Measurements from ENCODE around the gene SRM. TPM values are rescaled to one million over a fixed set of nuclear protein-coding genes. Genes with fewer than 3 reads are reported as not detected.

The SRM gene
- total and polyA plus RNA-seq, 2 of the 13 experiments (the other 11 are each of a cell fraction or from before 2014, with no cell fraction given): 27.9 to 31.8 TPM

DNA sequence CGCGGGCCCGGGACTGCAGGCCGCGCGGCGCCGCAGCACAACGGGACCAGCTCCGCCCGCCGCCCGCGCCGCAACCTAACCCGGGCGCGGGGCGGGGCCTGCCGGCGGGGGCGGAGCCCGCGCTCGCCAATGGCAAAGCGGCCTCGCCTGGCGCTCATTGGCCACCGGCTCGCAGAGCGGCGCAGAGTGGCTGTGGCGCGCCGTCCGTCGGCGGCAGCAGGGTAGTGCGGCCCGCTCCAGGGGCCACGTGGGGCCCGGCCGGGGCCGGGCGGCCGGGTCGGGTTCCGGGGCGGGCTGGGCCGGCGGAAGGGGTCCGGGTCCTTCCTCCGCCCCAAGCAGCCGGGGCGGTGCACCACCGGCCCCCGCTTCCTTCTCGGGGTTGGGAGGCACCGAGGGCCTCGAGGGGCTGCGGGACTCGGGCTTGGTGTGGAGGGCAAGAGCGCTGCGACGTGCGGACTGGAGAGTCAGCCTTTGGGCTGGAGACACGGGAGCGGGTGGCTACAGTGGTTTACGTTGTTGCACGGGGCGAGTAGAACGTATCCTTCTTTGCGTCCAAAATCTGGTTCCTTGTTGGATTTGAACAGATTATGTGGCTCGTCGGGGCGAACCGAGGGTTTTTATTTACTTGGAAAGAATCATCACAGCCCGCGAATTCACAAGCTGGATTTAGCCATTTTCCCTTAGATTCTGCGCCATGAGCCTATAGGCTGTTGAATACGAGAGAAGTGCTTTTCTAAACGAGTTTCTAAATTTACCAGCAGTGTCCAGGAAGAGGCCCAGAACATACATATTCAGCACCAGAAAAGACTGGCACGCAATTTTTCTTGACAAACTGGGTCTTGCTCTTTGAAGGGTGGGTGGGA lies at the start of gene SRM (continued):
- TF ChIP-seq ARHGAP35 (CRISPR knock-in tag; IDR thresholded peaks at IDR 0.05; ENCODE audit: borderline replicate concordance) (no peak), MEF2D (CRISPR knock-in tag; IDR thresholded peaks at IDR 0.05) (0 out of 2 replicates have a peak, but pooled peaks have one; percentile 45), HNRNPUL1 (IDR thresholded peaks at IDR 0.05; ENCODE audit: low read depth, low read length) (no peak), CENPX (CRISPR knock-in tag; IDR thresholded peaks at IDR 0.05) (no peak), KAT8 (CRISPR knock-in tag; IDR thresholded peaks at IDR 0.05) (peak; percentile 21; the same call in 1 of the 2 replicates), ZNF841 (CRISPR knock-in tag; IDR thresholded peaks at IDR 0.05; ENCODE audit: borderline replicate concordance) (no peak), GLI4 (CRISPR knock-in tag; IDR thresholded peaks at IDR 0.05; ENCODE audit: borderline replicate concordance) (no peak), RELA (CRISPR knock-in tag; IDR thresholded peaks at IDR 0.05) (no peak), ZMYM4 (CRISPR knock-in tag; IDR thresholded peaks at IDR 0.05) (no peak), ZBTB40 (IDR thresholded peaks at IDR 0.05) (no peak), ZBTB40 (CRISPR knock-in tag; IDR thresholded peaks at IDR 0.05) (no peak), SOX6 (IDR thresholded peaks at IDR 0.05) (no peak), SOX6 (CRISPR knock-in tag; IDR thresholded peaks at IDR 0.05) (no peak), CREBL2 (CRISPR knock-in tag; IDR thresholded peaks at IDR 0.05; ENCODE audit: borderline replicate concordance) (no peak), MTA1 (CRISPR knock-in tag; IDR thresholded peaks at IDR 0.05; ENCODE audit: borderline replicate concordance) (no peak), FOXA1 (IDR thresholded peaks at IDR 0.05) (no peak), FOXA1 (CRISPR knock-in tag; IDR thresholded peaks at IDR 0.05) (no peak)
- TF ChIP-seq, protein P1, sequence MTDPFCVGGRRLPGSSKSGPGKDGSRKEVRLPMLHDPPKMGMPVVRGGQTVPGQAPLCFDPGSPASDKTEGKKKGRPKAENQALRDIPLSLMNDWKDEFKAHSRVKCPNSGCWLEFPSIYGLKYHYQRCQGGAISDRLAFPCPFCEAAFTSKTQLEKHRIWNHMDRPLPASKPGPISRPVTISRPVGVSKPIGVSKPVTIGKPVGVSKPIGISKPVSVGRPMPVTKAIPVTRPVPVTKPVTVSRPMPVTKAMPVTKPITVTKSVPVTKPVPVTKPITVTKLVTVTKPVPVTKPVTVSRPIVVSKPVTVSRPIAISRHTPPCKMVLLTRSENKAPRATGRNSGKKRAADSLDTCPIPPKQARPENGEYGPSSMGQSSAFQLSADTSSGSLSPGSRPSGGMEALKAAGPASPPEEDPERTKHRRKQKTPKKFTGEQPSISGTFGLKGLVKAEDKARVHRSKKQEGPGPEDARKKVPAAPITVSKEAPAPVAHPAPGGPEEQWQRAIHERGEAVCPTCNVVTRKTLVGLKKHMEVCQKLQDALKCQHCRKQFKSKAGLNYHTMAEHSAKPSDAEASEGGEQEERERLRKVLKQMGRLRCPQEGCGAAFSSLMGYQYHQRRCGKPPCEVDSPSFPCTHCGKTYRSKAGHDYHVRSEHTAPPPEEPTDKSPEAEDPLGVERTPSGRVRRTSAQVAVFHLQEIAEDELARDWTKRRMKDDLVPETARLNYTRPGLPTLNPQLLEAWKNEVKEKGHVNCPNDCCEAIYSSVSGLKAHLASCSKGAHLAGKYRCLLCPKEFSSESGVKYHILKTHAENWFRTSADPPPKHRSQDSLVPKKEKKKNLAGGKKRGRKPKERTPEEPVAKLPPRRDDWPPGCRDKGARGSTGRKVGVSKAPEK (CRISPR knock-in tag; IDR thresholded peaks at IDR 0.05; ENCODE audit: borderline replicate concordance): 0 out of 2 replicates have a peak, but pooled peaks have one; percentile 7
